ENCODE results near the gene LYST.

The LYST gene

GRCh38 chr1:235892202-235892601 is 25.5 kb upstream of the LYST start:
- H3K4me3 ChIP-seq (replicated peaks; ENCODE audit: low read depth, low read length), result no peak overlapping the region
- H3K36me3 ChIP-seq (ENCODE audit: control insufficient read depth, insufficient read depth, low read length), result no peaks in the 10 kb centered on the region
- TF ChIP-seq, protein P1, sequence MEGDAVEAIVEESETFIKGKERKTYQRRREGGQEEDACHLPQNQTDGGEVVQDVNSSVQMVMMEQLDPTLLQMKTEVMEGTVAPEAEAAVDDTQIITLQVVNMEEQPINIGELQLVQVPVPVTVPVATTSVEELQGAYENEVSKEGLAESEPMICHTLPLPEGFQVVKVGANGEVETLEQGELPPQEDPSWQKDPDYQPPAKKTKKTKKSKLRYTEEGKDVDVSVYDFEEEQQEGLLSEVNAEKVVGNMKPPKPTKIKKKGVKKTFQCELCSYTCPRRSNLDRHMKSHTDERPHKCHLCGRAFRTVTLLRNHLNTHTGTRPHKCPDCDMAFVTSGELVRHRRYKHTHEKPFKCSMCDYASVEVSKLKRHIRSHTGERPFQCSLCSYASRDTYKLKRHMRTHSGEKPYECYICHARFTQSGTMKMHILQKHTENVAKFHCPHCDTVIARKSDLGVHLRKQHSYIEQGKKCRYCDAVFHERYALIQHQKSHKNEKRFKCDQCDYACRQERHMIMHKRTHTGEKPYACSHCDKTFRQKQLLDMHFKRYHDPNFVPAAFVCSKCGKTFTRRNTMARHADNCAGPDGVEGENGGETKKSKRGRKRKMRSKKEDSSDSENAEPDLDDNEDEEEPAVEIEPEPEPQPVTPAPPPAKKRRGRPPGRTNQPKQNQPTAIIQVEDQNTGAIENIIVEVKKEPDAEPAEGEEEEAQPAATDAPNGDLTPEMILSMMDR (IDR thresholded peaks at IDR 0.05; ENCODE audit: insufficient read depth, low read length, poor library complexity, severe bottlenecking), result no peak
- no peaks in the 10 kb centered on the region for H3K27me3 ChIP-seq (replicated peaks; ENCODE audit: control insufficient read depth, insufficient read depth, low read length)
- no peak for DNase-seq (ENCODE audit: extremely low read depth, insufficient read length)

DNA sequence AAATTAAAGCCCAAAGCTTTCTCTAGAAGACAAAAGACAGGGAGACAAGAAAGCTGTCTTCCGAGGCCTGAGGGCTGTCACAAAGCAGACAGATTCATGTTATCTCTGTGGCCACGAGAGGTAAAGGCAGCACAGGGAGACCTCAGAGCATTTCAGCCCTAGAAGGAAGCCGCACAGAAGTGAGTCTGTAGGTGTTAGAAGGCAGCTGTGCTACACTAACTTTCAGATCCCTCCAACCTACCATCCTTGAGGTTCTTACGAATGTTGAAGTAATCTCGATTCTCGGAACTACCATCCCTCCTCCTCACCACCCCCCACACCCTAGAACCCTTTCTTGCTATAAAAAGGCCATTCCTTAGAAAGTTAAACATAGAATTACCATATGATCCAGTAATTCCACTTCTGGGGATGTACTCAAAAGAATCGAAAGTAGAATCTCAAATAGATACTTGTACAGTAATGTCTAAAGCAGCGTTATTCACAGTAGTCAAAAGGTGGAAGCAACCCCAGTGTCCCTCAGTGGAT is 21.5 kb upstream of the LYST start:
- TF ChIP-seq, protein P1 (IDR thresholded peaks at IDR 0.05; ENCODE audit: insufficient read depth, low read length, poor library complexity, severe bottlenecking), result no peak
- no peaks in the 10 kb centered on the region for H3K27me3 ChIP-seq (replicated peaks; ENCODE audit: control insufficient read depth, insufficient read depth, low read length)
- H3K36me3 ChIP-seq (ENCODE audit: control insufficient read depth, insufficient read depth, low read length), result no peaks in the 10 kb centered on the region
- peak; percentile 69 for DNase-seq (ENCODE audit: extremely low read depth, insufficient read length)
- H3K4me3 ChIP-seq (replicated peaks; ENCODE audit: low read depth, low read length), result peak overlapping the region; percentile 32

- H3K27me3 ChIP-seq (replicated peaks; ENCODE audit: control insufficient read depth, insufficient read depth, low read length), result no peaks in the 10 kb centered on the region
- DNase-seq (ENCODE audit: extremely low read depth, insufficient read length), result peak; percentile 43
- H3K4me3 ChIP-seq (replicated peaks; ENCODE audit: low read depth, low read length), result no peak overlapping the region
- TF ChIP-seq, protein P1 (IDR thresholded peaks at IDR 0.05; ENCODE audit: insufficient read depth, low read length, poor library complexity, severe bottlenecking), result no peak
- H3K36me3 ChIP-seq (ENCODE audit: control insufficient read depth, insufficient read depth, low read length), result no peaks in the 10 kb centered on the region
These were observed 21.0 kb upstream of the LYST start for GRCh38 chr1:235887676-235888075.

- no peaks in the 10 kb centered on the region for H3K27me3 ChIP-seq (replicated peaks; ENCODE audit: control insufficient read depth, insufficient read depth, low read length)
- no peak for DNase-seq (ENCODE audit: extremely low read depth, insufficient read length)
- TF ChIP-seq, protein P1 (IDR thresholded peaks at IDR 0.05; ENCODE audit: insufficient read depth, low read length, poor library complexity, severe bottlenecking), result no peak
- no peaks in the 10 kb centered on the region for H3K36me3 ChIP-seq (ENCODE audit: control insufficient read depth, insufficient read depth, low read length)
- no peak overlapping the region for H3K4me3 ChIP-seq (replicated peaks; ENCODE audit: low read depth, low read length)
These were observed 19.1 kb upstream of the LYST start for GRCh38 chr1:235885655-235886262.

GRCh38 chr1:235883261-235883927 is 16.7 kb upstream of the LYST start:
- H3K27me3 ChIP-seq (replicated peaks; ENCODE audit: control insufficient read depth, insufficient read depth, low read length), result no peaks in the 10 kb centered on the region
- H3K4me3 ChIP-seq (replicated peaks; ENCODE audit: low read depth, low read length), result peak overlapping the region; percentile 46
- TF ChIP-seq, protein P1 (IDR thresholded peaks at IDR 0.05; ENCODE audit: insufficient read depth, low read length, poor library complexity, severe bottlenecking), result no peak
- H3K36me3 ChIP-seq (ENCODE audit: control insufficient read depth, insufficient read depth, low read length), result no peaks in the 10 kb centered on the region
- DNase-seq (ENCODE audit: extremely low read depth, insufficient read length), result peak; percentile 50
